K562 (cell line): ENCODE measurements around the gene SMCO1. TPM values are rescaled to one million over a fixed set of nuclear protein-coding genes. Genes with fewer than 3 reads are reported as not detected.

ENCODE experiments used
- ATAC-seq: fragments of 200-7000 bp; cut with Tn5 transposase; 3 replicates; pipeline ENCODE4 v1.9.1; 2020; ENCODE audit warnings: moderate library complexity
- BruUV-seq: library from RNA; stranded (reverse); fragments of 400-500 nt; replicated peaks from 2 replicates; lab custom pipeline; 2021; lab: Mats Ljungman, UMichigan
- CTCF ChIA-PET: fragments of 300-600 bp; formaldehyde crosslinking; extraction: SDS; loops from one replicate; lab custom pipeline; 2021; ENCODE audit warnings: low intra/inter-chr PET ratio; lab: Yijun Ruan, JAX
- POLR2A ChIA-PET: fragments of 300-600, 350-650 bp; sonication (Branson Sonifier 250); formaldehyde crosslinking; extraction: SDS; loops from one replicate; lab custom pipeline; 2021; ENCODE audit warnings: antibody characterized with exemption, inconsistent platforms; lab: Yijun Ruan, JAX
- DNase-seq, 4 experiments: peaks; one replicate each; pipeline versions ENCODE4 v3.0.0 to v3.0.0-alpha.2; 2011 to 2018; ENCODE audit warnings: low spot score in 3 of 4, mixed read lengths in 3 of 4; ENCODE audit errors: extremely low read depth in 1 of 4
- FAIRE-seq: peaks from 2 replicates; lab custom pipeline; 2011; peaks lifted over from hg19 to GRCh38; lab: Jason Lieb, UNC
- H2AFZ ChIP-seq: 2 replicates; pipeline ENCODE4 v1.6.0; 2011; ENCODE audit warnings: low read depth, low read length, control low read depth, inconsistent platforms
- H3K27ac ChIP-seq: fragments of 200-600 bp; 3 replicates; pipeline ENCODE4 v1.8.0; 2011; ENCODE audit warnings: low read depth, mild to moderate bottlenecking, control low read depth, inconsistent platforms, low read length, moderate library complexity, mixed read lengths; ENCODE audit errors: extremely low read depth
- H3K27me3 ChIP-seq, 2 experiments: fragments of 300-600 bp in 1 of 2; 2 replicates in 1 of 2; 3 replicates in 1 of 2; pipeline versions ENCODE4 v1.6.0 to v1.8.0; 2011; ENCODE audit warnings: inconsistent platforms in 2 of 2, low read length in 2 of 2, mild to moderate bottlenecking in 1 of 2, mixed read lengths in 1 of 2, moderate library complexity in 1 of 2; ENCODE audit not compliant: control insufficient read depth in 2 of 2, insufficient read depth in 2 of 2
- H3K36me3 ChIP-seq: fragments of 300-600 bp; 3 replicates; pipeline ENCODE4 v1.8.0; 2011; ENCODE audit warnings: mild to moderate bottlenecking, low read length, inconsistent platforms; ENCODE audit not compliant: control insufficient read depth, insufficient read depth
- H3K4me1 ChIP-seq, 2 experiments: fragments of 200-600 bp in 1 of 2; replicated peaks in 1 of 2; 2 replicates in 1 of 2; 3 replicates in 1 of 2; pipeline versions ENCODE4 v1.5.1 to v1.8.0; 2011; ENCODE audit warnings: inconsistent platforms in 2 of 2, low read length in 2 of 2, mild to moderate bottlenecking in 1 of 2, mixed read lengths in 1 of 2, moderate library complexity in 1 of 2; ENCODE audit not compliant: control insufficient read depth in 2 of 2, insufficient read depth in 2 of 2
- H3K4me2 ChIP-seq: 2 replicates; pipeline ENCODE4 v1.6.1; 2011; ENCODE audit warnings: low read length, control low read depth, inconsistent platforms, mixed read lengths; ENCODE audit not compliant: insufficient read depth
- H3K4me3 ChIP-seq: fragments of 200-600 bp; sonication (generic), shearing (Covaris generic); 2 replicates; pipeline ENCODE4 v1.5.1; 2016; ENCODE audit warnings: control low read depth, inconsistent platforms
- H3K79me2 ChIP-seq: fragments of 200-600 bp; 3 replicates; pipeline ENCODE4 v1.8.0; 2011; ENCODE audit warnings: low read length, inconsistent platforms; ENCODE audit not compliant: control insufficient read depth, insufficient read depth
- H3K9ac ChIP-seq, 2 experiments: 2 replicates each; pipeline versions ENCODE4 v1.6.0 to v1.6.1; 2011; ENCODE audit warnings: low read depth in 2 of 2, low read length in 2 of 2, control low read depth in 1 of 2, inconsistent platforms in 1 of 2, mild to moderate bottlenecking in 1 of 2, mixed read lengths in 1 of 2; ENCODE audit not compliant: insufficient read depth in 1 of 2
- H3K9me1 ChIP-seq: one replicate; pipeline ENCODE4 v1.6.0; 2011; ENCODE audit warnings: inconsistent platforms, mild to moderate bottlenecking, low read length, moderate library complexity; ENCODE audit not compliant: control insufficient read depth, insufficient read depth
- H3K9me3 ChIP-seq: replicated peaks from 2 replicates; pipeline ENCODE4 v1.5.1; 2011; ENCODE audit warnings: low read depth, low read length, inconsistent platforms; ENCODE audit not compliant: control insufficient read depth, insufficient read depth
- H4K20me1 ChIP-seq: replicated peaks from 2 replicates; pipeline ENCODE4 v1.6.1; 2011; ENCODE audit warnings: low read length, inconsistent platforms, mixed read lengths; ENCODE audit not compliant: control insufficient read depth, insufficient read depth
- HDAC2 ChIP-seq: fragments of 450-650 bp; IDR thresholded peaks from 2 replicates; pipeline ENCODE4 v1.6.1; 2016; ENCODE audit warnings: mild to moderate bottlenecking
- KLF13 ChIP-seq: fragments of 450-650 bp; IDR thresholded peaks from 2 replicates; pipeline ENCODE4 v1.6.1; 2016; ENCODE audit warnings: missing genetic modification characterization, low read depth, mild to moderate bottlenecking, missing compliant biosample characterization, moderate library complexity, borderline replicate concordance
- NKRF ChIP-seq: fragments of 450-650 bp; IDR thresholded peaks from 2 replicates; pipeline ENCODE4 v1.6.1; 2016; ENCODE audit warnings: borderline replicate concordance
- TBL1XR1 ChIP-seq, 2 experiments: IDR thresholded peaks; 2 replicates each; pipeline ENCODE4 v1.6.1; 2012; ENCODE audit warnings: improper control_type of control experiment in 2 of 2, low read length in 2 of 2, mild to moderate bottlenecking in 1 of 2
- ZNF407 ChIP-seq: fragments of 450-650 bp; IDR thresholded peaks from 2 replicates; pipeline ENCODE4 v1.6.1; 2016; ENCODE audit warnings: low read depth
- WGBS: fragments of 100-300 bp; shearing (Covaris generic); methylation state at CpG from one replicate; pipeline ENCODE4 v1.1.6; 2016; ENCODE audit warnings: low coverage, mixed read lengths; ENCODE audit not compliant: insufficient coverage; ENCODE audit errors: missing lambda C conversion rate; 5-methylcytosine and 5-hydroxymethylcytosine counted together
- in situ Hi-C: fragments of 300-500 bp; cut with MboI; formaldehyde crosslinking; loops from 4 replicates; pipeline ENCODE4 v1.15.0; 2018; ENCODE audit warnings: inconsistent platforms, mixed read lengths
- intact Hi-C: fragments of 100-400 bp; cut with micrococcal nuclease; formaldehyde crosslinking; loops from 2 replicates; pipeline ENCODE4 v1.14.2; 2022
- polyA plus RNA-seq, 8 experiments: library from polyadenylated mRNA; depleted of rRNA in 4 of 8; stranded (reverse) in 5 of 8; unstranded in 3 of 8; fragments of >200 nt; fragmentation: Nextera tagmentation in 2 of 8; fragmentation: Illumina TruSeq in 1 of 8; extraction: Ambion mirVana in 2 of 8; extraction: Trizol in 1 of 8; gene quantifications; 2 replicates each; pipeline versions ENCODE4 v1.2.1 to v1.2.3, GENCODE V29; 2011 to 2014; ENCODE audit warnings: inconsistent platforms in 1 of 8, missing spikeins in 1 of 8
- total RNA-seq, 7 experiments: library from RNA; depleted of rRNA in 6 of 7; stranded (reverse); fragments of >200 nt in 6 of 7; fragmentation: Illumina TruSeq in 2 of 7; extraction: Trizol in 2 of 7; gene quantifications; 2 replicates each; pipeline versions ENCODE4 v1.2.1 to v1.2.3, GENCODE V29; 2011 to 2021; ENCODE audit warnings: low replicate concordance in 1 of 7

Gene SMCO1
- total and polyA plus RNA-seq, 9 of the 15 experiments (the other 6 are each of a cell fraction or from before 2014, with no cell fraction given) = 0.05 to 0.35 (median 0.12) TPM; not detected in 5

- TF ChIP-seq TBL1XR1 (IDR thresholded peaks at IDR 0.05; ENCODE audit: low read length in 2 of 2) = 0 out of 4 replicates have a peak, but pooled peaks of 1 of the 2 experiments have one; percentile 33
- TF ChIP-seq, all 486 proteins: peak for 12
These were observed 13.7 kb downstream of the SMCO1 start (continued) for GRCh38 chr3:196501316-196502044.

GRCh38 chr3:196499807-196500524 lies 15.2 kb downstream of the SMCO1 start:
- Histone ChIP-seq H3K79me2 (peaks cover 85% of the 10 kb centered on the region), H3K4me3 (peak overlapping the region; percentile 91), H3K27me3 (no peaks in the 10 kb centered on the region), H4K20me1 (peaks cover 21% of the 10 kb centered on the region; the same call in 1 of the 2 replicates), H3K9me1 (no peaks in the 10 kb centered on the region), H3K36me3 (peaks cover 56% of the 10 kb centered on the region; the same call in 2 of the 3 replicates), H3K4me1 (peaks cover 10 to 23% of the 10 kb centered on the region in 2 experiments; a peak in 4 of 5 replicates), H3K9me3 (no peaks in the 10 kb centered on the region), H2AFZ (peak overlapping the region; percentile 8; the same call in 1 of the 2 replicates), H3K9ac (peak overlapping the region; percentile 92 to 93), H3K27ac (peak overlapping the region; percentile 79), H3K4me2 (peak overlapping the region; percentile 95)
- in situ Hi-C loops (loop anchor here (25.0 kb wide), 2 partner anchors 613 to 788 kb away; partner anchors contain the start of gene MUC20), intact Hi-C loops (loop anchor here (2.0 to 5.0 kb wide), 3 partner anchors 19 to 478 kb away; partner anchors contain the start of gene TM4SF19)
- 12% methylated on average over 11 of the region's 11 CpGs for WGBS
- DNase-seq (peak in 1 of 4 experiments; percentile 47), ATAC-seq (0 out of 3 replicates have a peak, but pooled peaks have one; percentile 1), FAIRE-seq (no peak)
- no TSS peak for BruUV-seq
- POLR2A ChIA-PET = interaction anchor here (0.8 to 1.4 kb wide), 4 partner anchors 8 to 14 kb away, joined by 4 to 6 read pairs (median 4); no protein-coding TSS in a partner anchor
- CTCF ChIA-PET = no interaction called here
- TF ChIP-seq HDAC2 = no peak
- no peak for TF ChIP-seq NKRF
- TF ChIP-seq KLF13 (tag) = no peak
- peak; percentile 61 for TF ChIP-seq ZNF407
